ENCODE measurements around the gene TKFC.
A peak's percentile ranks its signal among the peaks of the same experiment; 100 is the strongest.

Gene TKFC

DNA sequence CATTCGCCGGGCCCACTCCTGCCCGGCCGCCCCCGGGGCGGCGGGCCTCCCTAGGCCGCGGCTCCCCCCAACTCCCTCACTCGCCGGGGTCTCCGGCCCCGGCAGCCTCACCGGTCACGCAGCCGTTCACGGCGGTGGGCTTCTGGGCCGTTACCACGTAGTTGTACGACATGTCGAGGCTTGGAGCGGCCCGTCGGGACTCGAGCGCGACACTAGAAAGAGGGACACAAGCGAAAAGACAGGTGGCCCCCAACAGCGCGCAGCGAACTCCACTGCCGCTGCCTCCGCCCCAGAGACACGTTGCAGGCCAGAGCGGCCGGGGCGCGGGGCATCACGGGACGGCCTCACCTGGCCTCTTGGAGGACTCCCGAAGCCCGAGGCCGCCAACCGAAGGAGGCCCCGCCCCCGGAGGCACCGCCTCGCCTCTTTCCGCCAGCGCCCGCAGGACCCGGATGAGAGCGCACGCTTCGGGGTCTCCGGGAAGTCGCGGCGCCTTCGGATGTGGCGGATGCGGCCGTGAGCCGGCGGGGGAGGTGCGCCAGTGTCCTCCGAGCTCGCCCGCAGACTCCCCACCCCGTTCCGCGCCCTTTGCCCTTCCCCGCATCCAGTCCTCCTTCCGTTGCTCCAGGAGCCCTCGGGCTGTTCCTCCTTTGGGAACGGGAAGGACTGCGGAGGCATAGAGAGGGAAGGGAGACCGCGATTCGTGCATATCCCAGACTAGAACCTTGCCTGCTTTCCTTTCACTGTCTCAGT, at the start of gene TKFC, which contains the start of gene DDB1:
TSS of gene TKFC (plus strand) at position 432 of the 753 bp plus-strand sequence. CDS start 1,501 bp downstream, outside the sequence.
TSS of gene DDB1 (minus strand) at position 309 of the 753 bp plus-strand sequence. CDS start at position 172, 137 bp downstream.
- H3K9me3 Mint-ChIP-seq, result no peaks in the 10 kb centered on the region
- TF ChIP-seq, protein P1, sequence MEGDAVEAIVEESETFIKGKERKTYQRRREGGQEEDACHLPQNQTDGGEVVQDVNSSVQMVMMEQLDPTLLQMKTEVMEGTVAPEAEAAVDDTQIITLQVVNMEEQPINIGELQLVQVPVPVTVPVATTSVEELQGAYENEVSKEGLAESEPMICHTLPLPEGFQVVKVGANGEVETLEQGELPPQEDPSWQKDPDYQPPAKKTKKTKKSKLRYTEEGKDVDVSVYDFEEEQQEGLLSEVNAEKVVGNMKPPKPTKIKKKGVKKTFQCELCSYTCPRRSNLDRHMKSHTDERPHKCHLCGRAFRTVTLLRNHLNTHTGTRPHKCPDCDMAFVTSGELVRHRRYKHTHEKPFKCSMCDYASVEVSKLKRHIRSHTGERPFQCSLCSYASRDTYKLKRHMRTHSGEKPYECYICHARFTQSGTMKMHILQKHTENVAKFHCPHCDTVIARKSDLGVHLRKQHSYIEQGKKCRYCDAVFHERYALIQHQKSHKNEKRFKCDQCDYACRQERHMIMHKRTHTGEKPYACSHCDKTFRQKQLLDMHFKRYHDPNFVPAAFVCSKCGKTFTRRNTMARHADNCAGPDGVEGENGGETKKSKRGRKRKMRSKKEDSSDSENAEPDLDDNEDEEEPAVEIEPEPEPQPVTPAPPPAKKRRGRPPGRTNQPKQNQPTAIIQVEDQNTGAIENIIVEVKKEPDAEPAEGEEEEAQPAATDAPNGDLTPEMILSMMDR (IDR thresholded peaks at IDR 0.05), result no peak
- H3K27me3 Mint-ChIP-seq (ENCODE audit: low read depth, poor library complexity), result no peaks in the 10 kb centered on the region
- DNase-seq, result peak; percentile 96
- H3K4me1 Mint-ChIP-seq, result peaks cover 59% of the 10 kb centered on the region
- peak within 1 kb of the TSS; percentile 98 for H3K27ac Mint-ChIP-seq
- peak within 1 kb of the TSS; percentile 95 for H3K4me3 Mint-ChIP-seq
- H3K36me3 Mint-ChIP-seq (ENCODE audit: low read depth), result peaks cover 20% of the 10 kb centered on the region

DNA sequence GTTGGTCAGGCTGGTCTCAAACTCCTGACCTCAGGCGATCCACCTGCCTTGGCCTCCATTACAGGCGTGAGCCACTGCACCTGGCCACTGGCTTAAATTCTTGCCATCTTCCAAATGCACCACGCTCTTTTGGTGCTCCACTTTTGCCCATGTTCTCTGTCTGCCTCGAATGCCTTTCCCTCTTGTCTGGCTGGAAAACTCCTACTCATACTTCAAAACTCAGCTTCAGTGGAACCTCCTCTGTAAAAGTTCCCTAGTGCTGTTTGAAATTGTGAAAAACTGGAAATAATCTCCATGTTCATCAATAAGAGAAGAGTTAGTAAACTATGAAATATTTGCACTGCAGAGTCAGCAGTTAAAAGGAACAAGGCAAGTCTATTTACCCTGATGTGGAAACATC, 49.4 kb upstream of the TKFC start:
- H3K27ac Mint-ChIP-seq, result no peak overlapping the region
- TF ChIP-seq, protein P1 (IDR thresholded peaks at IDR 0.05), result no peak
- H3K4me1 Mint-ChIP-seq, result peaks cover 33% of the 10 kb centered on the region
- H3K4me3 Mint-ChIP-seq, result no peak overlapping the region
- H3K27me3 Mint-ChIP-seq (ENCODE audit: low read depth, poor library complexity), result peaks cover 14% of the 10 kb centered on the region
- DNase-seq, result no peak
- H3K9me3 Mint-ChIP-seq, result no peaks in the 10 kb centered on the region
- peaks cover 84% of the 10 kb centered on the region for H3K36me3 Mint-ChIP-seq (ENCODE audit: low read depth)

GRCh38 chr11:61287338-61287977, 45.6 kb upstream of the TKFC start:
- Mint-ChIP-seq H3K9me3 (no peaks in the 10 kb centered on the region), H3K4me1 (peaks cover 25% of the 10 kb centered on the region), H3K36me3 (ENCODE audit: low read depth) (peaks cover 71% of the 10 kb centered on the region), H3K4me3 (peak overlapping the region; percentile 44), H3K27me3 (ENCODE audit: low read depth, poor library complexity) (peaks cover 7% of the 10 kb centered on the region), H3K27ac (peak overlapping the region; percentile 99)
- DNase-seq, result no peak
- TF ChIP-seq, protein P1 (IDR thresholded peaks at IDR 0.05), result no peak

- no peak overlapping the region for H3K4me3 Mint-ChIP-seq
- H3K4me1 Mint-ChIP-seq, result peaks cover 41% of the 10 kb centered on the region
- TF ChIP-seq, protein P1 (IDR thresholded peaks at IDR 0.05), result no peak
- peaks cover 36% of the 10 kb centered on the region for H3K36me3 Mint-ChIP-seq (ENCODE audit: low read depth)
- H3K27ac Mint-ChIP-seq, result no peak overlapping the region
- no peaks in the 10 kb centered on the region for H3K9me3 Mint-ChIP-seq
- DNase-seq, result no peak
- no peaks in the 10 kb centered on the region for H3K27me3 Mint-ChIP-seq (ENCODE audit: low read depth, poor library complexity)
Measured at GRCh38 chr11:61290905-61291690, 41.9 kb upstream of the TKFC start.

DNA sequence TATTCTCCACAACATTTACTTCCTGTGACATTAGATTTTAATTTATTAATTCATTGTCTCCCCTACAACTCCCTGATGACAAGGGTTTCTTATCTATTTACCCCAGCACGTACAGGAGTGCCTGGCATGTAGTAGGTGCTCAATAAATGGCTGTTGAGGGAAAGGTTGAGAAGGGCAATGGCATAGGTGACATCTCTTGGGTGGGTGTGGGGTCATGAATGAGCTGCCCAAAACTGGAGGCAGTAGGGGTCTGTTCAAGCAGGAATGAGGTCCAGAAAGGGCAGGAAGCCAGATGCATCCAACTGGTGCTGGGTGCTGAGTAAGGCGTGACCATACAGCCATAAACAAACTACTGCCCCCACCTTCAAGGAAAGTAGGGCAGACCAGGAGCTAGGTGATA, 40.7 kb upstream of the TKFC start:
- Mint-ChIP-seq H3K9me3 (no peaks in the 10 kb centered on the region), H3K27ac (no peak overlapping the region), H3K4me3 (peak overlapping the region; percentile 88), H3K36me3 (ENCODE audit: low read depth) (peaks cover 32% of the 10 kb centered on the region), H3K27me3 (ENCODE audit: low read depth, poor library complexity) (no peaks in the 10 kb centered on the region), H3K4me1 (peaks cover 40% of the 10 kb centered on the region)
- TF ChIP-seq, protein P1 (IDR thresholded peaks at IDR 0.05), result no peak
- no peak for DNase-seq

Data from nephron progenitor cell (in vitro differentiated cells).